Naive thymus-derived CD4-positive, alpha-beta T cell (primary cell): ENCODE data around the gene UBE2QL1. TPM values are rescaled to one million over a fixed set of nuclear protein-coding genes. Genes with fewer than 3 reads are reported as not detected.

Experiments
- polyA plus RNA-seq, 2 donors: library from polyadenylated mRNA; unstranded; fragments of 300-500 nt; fragmentation: Illumina TruSeq; gene quantifications; one replicate each; pipeline ENCODE4 v1.2.3, GENCODE V29; 2021
- total RNA-seq, 6 experiments: library from RNA in 5 of 6; stranded (reverse) in 5 of 6; gene quantifications; 1 replicate in 5 of 6; 2 replicates in 1 of 6; pipeline ENCODE4 v1.2.3 and lab custom pipeline; 2021 to 2026

Gene UBE2QL1
- total and polyA plus RNA-seq, 7 experiments from 2014 or later, result 0.21 to 0.44 TPM; not detected in 5

Other genes starting within 250 kb of the UBE2QL1 start
- 10 to 100 TPM; 46.0 to 79.7 (median 61.2) TPM for gene MED10, start 70.3 kb upstream of the UBE2QL1 start, total RNA-seq
- gene MED10, start 70.3 kb upstream of the UBE2QL1 start, polyA plus RNA-seq, result 100 to 1,000 TPM; 106 to 121 TPM
- 10 to 100 TPM; 52.4 to 87.2 (median 72.9) TPM for gene NSUN2, start 184.2 kb downstream of the UBE2QL1 start, total RNA-seq
- gene NSUN2, start 184.2 kb downstream of the UBE2QL1 start, polyA plus RNA-seq, result 10 to 100 TPM; 25.4 to 51.8 TPM
- gene SRD5A1, start 184.6 kb downstream of the UBE2QL1 start, total RNA-seq, result 10 to 100 TPM in 2 of 5 experiments, 1 to 10 TPM in 3; 3.4 to 11.9 (median 6.6) TPM
- gene SRD5A1, start 184.6 kb downstream of the UBE2QL1 start, polyA plus RNA-seq, result 1 to 10 TPM; 2.9 to 3.7 TPM